ENCODE data around the gene ZNF90. TPM values are rescaled to one million over a fixed set of nuclear protein-coding genes. Genes with fewer than 3 reads are reported as not detected.
"Not testable (repeated sequence)": the region's sequence is repeated elsewhere in the genome, so short reads cannot be mapped to it uniquely, and the experiment has no call there.

ZNF90 gene
- total RNA-seq, 4 donors from 2014 or later, result 0.22 to 0.42 TPM; not detected in 2

GRCh38 chr19:20078581-20079031, 806 bp downstream of the ZNF90 start:
- intact Hi-C loops (cut with DNase I; ENCODE audit: low total_unique reads) (no loop called here), in situ Hi-C loops (cut with MboI; ENCODE audit: low sequenced_read_pairs in 4 of 4) (no loop called here)
- DNase-seq (no peak), ATAC-seq (no peak)
- no peaks in the 10 kb centered on the region for H3K36me3 ChIP-seq
- H3K4me1 ChIP-seq, result peaks cover 0 to 4% of the 10 kb centered on the region in 2 donors
- H3K27ac ChIP-seq, result no peak overlapping the region
- H3K9me3 ChIP-seq, result no peaks in the 10 kb centered on the region
- H3K4me3 ChIP-seq, result peak overlapping the region; percentile 35 to 60 (median 54)
- peaks cover 0 to 2% (median 0%) of the 10 kb centered on the region in 3 donors for H3K27me3 ChIP-seq
- TF ChIP-seq CTCF (IDR thresholded peaks at IDR 0.05 in 4 of 5, conservative IDR thresholded peaks at IDR 0.05 in 1 of 5) (no peak), POLR2A (IDR thresholded peaks at IDR 0.05) (no peak)

GRCh38 chr19:20079476-20079875, 1.7 kb downstream of the ZNF90 start:
- no peak for TF ChIP-seq CTCF (IDR thresholded peaks at IDR 0.05 in 4 of 5, conservative IDR thresholded peaks at IDR 0.05 in 1 of 5)
- no peak for TF ChIP-seq POLR2A (IDR thresholded peaks at IDR 0.05)
- Histone ChIP-seq H3K4me3 (no peak overlapping the region), H3K27ac (no peak overlapping the region), H3K9me3 (no peaks in the 10 kb centered on the region), H3K36me3 (no peaks in the 10 kb centered on the region), H3K4me1 (peaks cover 0 to 4% of the 10 kb centered on the region in 2 donors), H3K27me3 (peaks cover 0 to 2% (median 0%) of the 10 kb centered on the region in 3 donors)
- intact Hi-C loops (cut with DNase I; ENCODE audit: low total_unique reads) (no loop called here), in situ Hi-C loops (cut with MboI; ENCODE audit: low sequenced_read_pairs in 4 of 4) (no loop called here)
- DNase-seq (no peak), ATAC-seq (no peak)

GRCh38 chr19:20080656-20081055, 2.9 kb downstream of the ZNF90 start:
- H3K27ac ChIP-seq, result no peak overlapping the region
- in situ Hi-C loops (cut with MboI; ENCODE audit: low sequenced_read_pairs in 4 of 4) (no loop called here), intact Hi-C loops (cut with DNase I; ENCODE audit: low total_unique reads) (no loop called here)
- H3K36me3 ChIP-seq, result no peaks in the 10 kb centered on the region
- DNase-seq, result no peak
- H3K9me3 ChIP-seq, result no peaks in the 10 kb centered on the region
- H3K27me3 ChIP-seq, result peaks cover 0 to 2% (median 0%) of the 10 kb centered on the region in 3 donors
- peaks cover 0 to 4% of the 10 kb centered on the region in 2 donors for H3K4me1 ChIP-seq
- TF ChIP-seq CTCF (IDR thresholded peaks at IDR 0.05 in 4 of 5, conservative IDR thresholded peaks at IDR 0.05 in 1 of 5) (no peak), POLR2A (IDR thresholded peaks at IDR 0.05) (no peak)
- ATAC-seq, result no peak
- no peak overlapping the region for H3K4me3 ChIP-seq

- DNase-seq; H3K27me3 ChIP-seq; H3K4me3 ChIP-seq; intact Hi-C loops (cut with DNase I; ENCODE audit: low total_unique reads); H3K36me3 ChIP-seq; ATAC-seq; H3K9me3 ChIP-seq; H3K4me1 ChIP-seq; in situ Hi-C loops (cut with MboI; ENCODE audit: low sequenced_read_pairs in 4 of 4); H3K27ac ChIP-seq: not testable (repeated sequence)
Measured at GRCh38 chr19:20082232-20082833, 4.5 kb downstream of the ZNF90 start.

- intact Hi-C loops (cut with DNase I; ENCODE audit: low total_unique reads); ATAC-seq; H3K36me3 ChIP-seq; H3K27ac ChIP-seq; H3K9me3 ChIP-seq; H3K4me1 ChIP-seq; DNase-seq; H3K27me3 ChIP-seq; in situ Hi-C loops (cut with MboI; ENCODE audit: low sequenced_read_pairs in 4 of 4); H3K4me3 ChIP-seq: not testable (repeated sequence)
Measured at GRCh38 chr19:20082876-20083275, 5.1 kb downstream of the ZNF90 start.

GRCh38 chr19:20102097-20102496, 24.3 kb downstream of the ZNF90 start:
- no peaks in the 10 kb centered on the region for H3K27me3 ChIP-seq
- H3K9me3 ChIP-seq, result no peaks in the 10 kb centered on the region
- no peak overlapping the region for H3K4me3 ChIP-seq
- in situ Hi-C loops (cut with MboI; ENCODE audit: low sequenced_read_pairs in 4 of 4), result no loop called here
- TF ChIP-seq POLR2A (IDR thresholded peaks at IDR 0.05) (no peak), CTCF (IDR thresholded peaks at IDR 0.05 in 4 of 5, conservative IDR thresholded peaks at IDR 0.05 in 1 of 5) (no peak)
- H3K36me3 ChIP-seq, result no peaks in the 10 kb centered on the region
- no peaks in the 10 kb centered on the region for H3K4me1 ChIP-seq
- H3K27ac ChIP-seq, result no peak overlapping the region
- ATAC-seq (no peak), DNase-seq (no peak)
- intact Hi-C loops (cut with DNase I; ENCODE audit: low total_unique reads), result no loop called here
